ENCODE results near the gene KIF2C. TPM values are rescaled to one million over a fixed set of nuclear protein-coding genes. Genes with fewer than 3 reads are reported as not detected.
A peak's percentile ranks its signal among the peaks of the same experiment; 100 is the strongest.

The KIF2C gene
- total RNA-seq, 2 donors from 2014 or later, result 42.0 to 72.7 TPM

DNA sequence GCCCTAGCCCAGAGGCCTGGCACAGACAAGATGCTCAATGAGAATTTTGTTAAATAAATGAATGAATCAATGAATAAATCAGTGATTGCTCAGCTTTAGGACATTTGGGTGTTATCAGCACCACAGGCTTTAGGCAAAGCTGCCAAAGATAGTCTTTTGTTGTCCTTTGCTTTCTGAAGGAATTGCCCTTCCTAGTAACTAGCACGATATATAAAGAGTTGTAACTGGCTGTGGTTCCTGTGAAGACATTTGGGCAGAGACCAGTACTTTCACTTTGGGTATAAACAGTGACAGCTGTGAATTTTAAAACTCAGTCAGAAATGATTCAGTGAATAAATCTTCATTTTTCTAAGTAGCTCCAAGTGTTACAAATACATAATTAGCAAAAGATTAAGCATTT lies 22.0 kb upstream of the KIF2C start:
- no peaks in the 10 kb centered on the region for H3K36me3 ChIP-seq (ENCODE audit: control insufficient read depth, insufficient read depth, low read length)
- Mint-ChIP-seq H3K27me3 (ENCODE audit: insufficient read depth) (peaks cover 9% of the 10 kb centered on the region), H3K9me3 (no peaks in the 10 kb centered on the region), H3K4me1 (peaks cover 5% of the 10 kb centered on the region), H3K4me3 (no peak overlapping the region), H3K36me3 (ENCODE audit: low read depth) (no peaks in the 10 kb centered on the region), H3K27ac (no peak overlapping the region)
- 94 to 100% methylated on average over 1 of the region's 1 CpG for WGBS, 2 experiments (ENCODE audit: insufficient coverage in 1 of 2, insufficient read length in 1 of 2)
- no peak overlapping the region for H3K27ac ChIP-seq (ENCODE audit: low read depth, low read length)
- no peaks in the 10 kb centered on the region for H3K9me3 ChIP-seq (ENCODE audit: control insufficient read depth, low read length)
- H3K27me3 ChIP-seq (ENCODE audit: control insufficient read depth, insufficient read depth, low read length, poor library complexity, severe bottlenecking), result no peaks in the 10 kb centered on the region
- peaks cover 7% of the 10 kb centered on the region for H3K4me1 ChIP-seq (ENCODE audit: control insufficient read depth, insufficient read depth, low read length)
- no peak overlapping the region for H3K4me3 ChIP-seq (ENCODE audit: low read length)
- no peak for DNase-seq
- H3K9ac ChIP-seq (ENCODE audit: extremely low read depth, low read length, poor library complexity, severe bottlenecking), result no peak overlapping the region
- TF ChIP-seq, protein P1, sequence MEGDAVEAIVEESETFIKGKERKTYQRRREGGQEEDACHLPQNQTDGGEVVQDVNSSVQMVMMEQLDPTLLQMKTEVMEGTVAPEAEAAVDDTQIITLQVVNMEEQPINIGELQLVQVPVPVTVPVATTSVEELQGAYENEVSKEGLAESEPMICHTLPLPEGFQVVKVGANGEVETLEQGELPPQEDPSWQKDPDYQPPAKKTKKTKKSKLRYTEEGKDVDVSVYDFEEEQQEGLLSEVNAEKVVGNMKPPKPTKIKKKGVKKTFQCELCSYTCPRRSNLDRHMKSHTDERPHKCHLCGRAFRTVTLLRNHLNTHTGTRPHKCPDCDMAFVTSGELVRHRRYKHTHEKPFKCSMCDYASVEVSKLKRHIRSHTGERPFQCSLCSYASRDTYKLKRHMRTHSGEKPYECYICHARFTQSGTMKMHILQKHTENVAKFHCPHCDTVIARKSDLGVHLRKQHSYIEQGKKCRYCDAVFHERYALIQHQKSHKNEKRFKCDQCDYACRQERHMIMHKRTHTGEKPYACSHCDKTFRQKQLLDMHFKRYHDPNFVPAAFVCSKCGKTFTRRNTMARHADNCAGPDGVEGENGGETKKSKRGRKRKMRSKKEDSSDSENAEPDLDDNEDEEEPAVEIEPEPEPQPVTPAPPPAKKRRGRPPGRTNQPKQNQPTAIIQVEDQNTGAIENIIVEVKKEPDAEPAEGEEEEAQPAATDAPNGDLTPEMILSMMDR (conservative IDR thresholded peaks at IDR 0.05), result no peak

DNA sequence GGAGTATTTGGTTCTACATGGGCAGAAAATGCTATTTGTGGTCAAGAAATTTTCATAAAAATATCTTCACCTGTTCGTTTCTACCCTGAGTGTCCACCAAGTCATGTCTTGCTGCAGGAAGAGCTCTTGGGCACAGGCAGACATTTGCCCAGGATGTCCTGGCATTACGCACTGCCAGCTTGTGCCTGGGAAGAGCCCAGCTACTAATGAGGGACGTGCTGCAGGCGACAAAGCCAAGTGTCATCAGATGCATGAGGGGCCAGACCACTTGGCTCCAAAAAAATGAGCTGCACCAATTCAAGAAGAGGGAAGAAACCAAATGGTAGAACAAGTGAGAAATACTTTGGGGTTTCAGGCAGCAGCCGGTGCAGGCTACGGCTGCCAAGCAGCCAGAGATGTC lies 21.5 kb upstream of the KIF2C start:
- Mint-ChIP-seq H3K4me3 (no peak overlapping the region), H3K27ac (no peak overlapping the region), H3K27me3 (ENCODE audit: insufficient read depth) (peaks cover 9% of the 10 kb centered on the region), H3K36me3 (ENCODE audit: low read depth) (no peaks in the 10 kb centered on the region), H3K9me3 (no peaks in the 10 kb centered on the region), H3K4me1 (peaks cover 5% of the 10 kb centered on the region)
- Histone ChIP-seq H3K27me3 (ENCODE audit: control insufficient read depth, insufficient read depth, low read length, poor library complexity, severe bottlenecking) (no peaks in the 10 kb centered on the region), H3K27ac (ENCODE audit: low read depth, low read length) (no peak overlapping the region), H3K4me3 (ENCODE audit: low read length) (no peak overlapping the region), H3K9me3 (ENCODE audit: control insufficient read depth, low read length) (no peaks in the 10 kb centered on the region), H3K9ac (ENCODE audit: extremely low read depth, low read length, poor library complexity, severe bottlenecking) (no peak overlapping the region), H3K36me3 (ENCODE audit: control insufficient read depth, insufficient read depth, low read length) (no peaks in the 10 kb centered on the region), H3K4me1 (ENCODE audit: control insufficient read depth, insufficient read depth, low read length) (peaks cover 7% of the 10 kb centered on the region)
- 89 to 91% methylated on average over 6 of the region's 6 CpGs for WGBS, 2 experiments (ENCODE audit: insufficient coverage in 1 of 2, insufficient read length in 1 of 2)
- no peak for DNase-seq
- TF ChIP-seq, protein P1 (conservative IDR thresholded peaks at IDR 0.05), result no peak

DNA sequence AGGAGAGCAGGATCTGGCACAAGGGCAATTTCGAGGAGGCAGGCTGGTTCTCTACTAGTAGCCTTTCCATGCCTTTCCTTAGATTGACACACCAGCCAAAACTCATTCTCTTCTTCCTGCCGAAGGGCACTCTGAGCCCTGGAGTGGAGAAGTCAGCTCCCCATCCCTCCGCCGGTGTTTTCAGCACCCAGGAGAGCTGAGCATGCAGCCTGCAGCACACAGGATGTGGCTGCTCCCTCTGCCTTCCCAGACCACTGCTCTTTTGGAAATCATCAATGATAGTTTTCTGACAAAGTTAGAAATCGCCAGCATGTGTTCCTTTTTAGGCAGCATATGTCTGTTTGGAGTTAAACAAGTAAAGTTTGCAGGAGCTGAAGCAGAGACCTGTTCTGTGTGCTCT lies 20.3 kb upstream of the KIF2C start:
- TF ChIP-seq, protein P1 (conservative IDR thresholded peaks at IDR 0.05), result no peak
- Histone ChIP-seq H3K36me3 (ENCODE audit: control insufficient read depth, insufficient read depth, low read length) (no peaks in the 10 kb centered on the region), H3K27me3 (ENCODE audit: control insufficient read depth, insufficient read depth, low read length, poor library complexity, severe bottlenecking) (no peaks in the 10 kb centered on the region), H3K27ac (ENCODE audit: low read depth, low read length) (no peak overlapping the region), H3K4me1 (ENCODE audit: control insufficient read depth, insufficient read depth, low read length) (peaks cover 7% of the 10 kb centered on the region), H3K9me3 (ENCODE audit: control insufficient read depth, low read length) (no peaks in the 10 kb centered on the region), H3K4me3 (ENCODE audit: low read length) (no peak overlapping the region), H3K9ac (ENCODE audit: extremely low read depth, low read length, poor library complexity, severe bottlenecking) (no peak overlapping the region)
- Mint-ChIP-seq H3K4me3 (no peak overlapping the region), H3K27me3 (ENCODE audit: insufficient read depth) (peaks cover 9% of the 10 kb centered on the region), H3K27ac (no peak overlapping the region), H3K36me3 (ENCODE audit: low read depth) (no peaks in the 10 kb centered on the region), H3K9me3 (no peaks in the 10 kb centered on the region), H3K4me1 (peaks cover 5% of the 10 kb centered on the region)
- 76 to 88% methylated on average over 5 of the region's 5 CpGs for WGBS, 2 experiments (ENCODE audit: insufficient coverage in 1 of 2, insufficient read length in 1 of 2)
- peak; percentile 53 for DNase-seq

Data from endodermal cell (in vitro differentiated cells).